GM18508 (cell line): Measurements from ENCODE around the gene RERE.

Experiments
- ATAC-seq: cut with Tn5 transposase; IDR thresholded peaks from one replicate; pipeline ENCODE4 v1.9.1; 2021; ENCODE audit warnings: moderate number of reproducible peaks; ENCODE audit not compliant: insufficient read depth, unreplicated experiment

The RERE gene

DNA sequence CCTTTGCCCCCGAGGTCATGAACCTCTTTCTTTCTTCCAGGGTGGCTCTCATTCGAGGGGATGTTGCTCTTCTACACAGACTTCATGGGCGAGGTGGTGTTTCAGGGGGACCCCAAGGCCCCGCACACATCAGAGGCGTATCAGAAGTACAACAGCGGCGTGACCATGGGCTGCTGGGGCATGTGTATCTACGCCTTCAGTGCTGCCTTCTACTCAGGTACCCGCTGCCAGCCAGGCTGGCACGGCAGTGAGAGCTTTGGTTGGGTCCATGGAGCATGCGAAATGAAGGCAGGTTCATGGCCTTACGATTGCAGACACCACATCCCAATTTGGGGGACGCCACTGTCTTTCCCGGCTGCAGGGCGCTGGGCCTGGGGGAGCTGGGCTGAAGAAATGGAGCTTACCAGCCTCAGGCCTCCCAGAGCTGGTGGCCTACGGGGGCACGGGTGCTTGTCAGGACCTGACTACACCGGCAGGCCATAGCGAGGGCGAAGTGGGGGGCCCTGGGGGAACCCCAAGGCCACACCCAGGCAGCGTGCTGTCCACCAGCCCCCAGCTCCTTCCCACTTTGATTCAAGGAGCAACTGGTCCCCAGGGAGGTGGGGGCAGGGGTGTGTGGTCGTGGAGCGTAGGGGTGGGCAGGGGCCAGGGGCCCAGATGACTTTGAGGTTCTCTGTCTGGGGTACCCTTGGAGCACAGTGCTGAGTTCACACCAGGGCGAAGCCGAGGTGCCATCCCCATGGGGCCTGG, 479.5 kb downstream of the RERE start:
- ATAC-seq, result no peak

DNA sequence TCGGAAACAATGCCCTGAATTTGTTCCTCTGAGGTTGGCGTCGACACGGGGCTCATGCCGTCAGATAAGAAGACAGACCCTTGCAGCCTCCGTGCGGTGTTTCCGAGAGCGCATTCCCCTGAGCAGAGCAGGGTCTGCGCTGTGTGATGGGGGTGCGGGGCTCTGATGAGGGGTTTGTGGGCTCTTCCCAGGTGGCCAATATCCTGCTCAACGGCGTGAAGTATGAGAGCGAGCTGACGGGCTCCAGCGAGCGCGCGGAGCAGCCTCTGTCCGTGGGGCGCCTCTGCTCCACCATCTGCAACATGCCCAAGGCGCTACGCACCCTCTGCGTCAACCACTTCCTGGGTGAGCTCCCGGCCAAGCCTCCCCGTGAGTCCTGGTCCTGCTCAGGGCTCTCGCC, 482.2 kb downstream of the RERE start:
- ATAC-seq, result no peak

DNA sequence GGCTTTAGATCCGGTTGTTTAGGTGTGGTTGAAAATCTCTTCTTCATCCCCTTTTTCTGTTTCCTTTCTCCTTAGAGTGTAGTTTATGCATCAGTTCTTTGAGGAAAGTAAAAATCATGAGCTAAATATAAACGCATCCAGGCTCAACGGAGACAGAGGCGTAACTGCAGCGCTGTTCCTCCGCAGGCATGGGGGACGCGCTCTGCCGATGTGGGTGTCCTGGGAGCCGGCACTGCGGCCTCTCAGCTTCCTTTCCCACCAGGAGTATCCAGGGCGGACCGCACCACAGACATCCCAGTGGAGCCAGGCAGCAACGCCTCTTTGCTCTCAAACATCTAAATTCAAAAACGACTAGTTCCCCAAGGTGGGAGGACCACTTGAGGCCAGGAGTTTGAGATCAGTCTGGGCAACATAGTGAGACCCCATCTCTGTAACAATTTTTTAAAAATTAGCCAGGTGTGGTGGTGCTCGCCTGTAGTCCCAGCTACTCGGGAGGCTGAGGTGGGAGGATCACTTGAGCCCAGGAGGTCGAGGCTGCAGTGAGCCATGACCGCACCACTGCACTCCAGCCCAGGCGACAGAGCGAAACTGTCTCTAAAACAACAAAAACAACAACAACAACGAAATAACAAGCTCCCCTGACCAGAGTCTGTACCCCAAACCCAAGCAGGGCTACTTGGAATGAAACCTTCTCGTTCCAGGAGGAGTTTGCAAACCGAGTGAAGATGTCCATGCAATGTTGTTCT, 483.2 kb downstream of the RERE start:
- no peak for ATAC-seq

DNA sequence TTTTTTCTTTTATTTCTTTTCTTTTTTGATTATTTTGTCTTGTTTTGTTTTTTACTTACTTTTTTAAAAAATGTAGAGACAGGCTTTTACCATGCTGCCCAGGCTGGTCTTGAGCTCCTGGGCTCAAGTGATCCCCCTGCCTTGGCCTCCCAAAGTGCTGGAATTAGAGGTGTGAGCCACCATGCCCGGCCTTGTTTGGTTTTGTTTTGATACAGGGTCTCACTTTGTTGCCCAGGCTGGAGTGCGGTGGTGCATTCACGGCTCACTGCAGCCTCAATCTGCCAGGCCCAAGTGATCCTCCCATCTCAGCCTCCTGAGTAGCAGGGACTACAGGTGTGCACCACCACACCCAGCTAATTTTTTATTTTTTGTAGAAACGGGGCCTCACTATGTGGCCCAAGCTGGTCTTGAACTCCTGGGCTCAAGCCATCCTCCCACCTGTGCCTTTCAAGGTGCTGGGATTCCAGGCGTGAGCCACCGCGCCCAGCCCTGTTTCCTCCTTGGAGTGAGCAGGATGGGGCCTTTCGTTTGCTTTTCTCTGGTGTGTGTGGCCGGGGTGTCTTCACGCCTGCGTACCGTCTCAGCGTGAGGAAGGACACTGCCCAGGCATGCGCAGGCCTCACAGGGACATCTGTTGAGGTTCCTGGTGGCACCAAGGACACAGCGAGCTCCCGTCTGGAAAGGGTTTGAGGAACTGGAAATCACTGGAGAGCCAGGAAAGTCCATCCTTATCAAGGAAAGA, 484.0 kb downstream of the RERE start:
- no peak for ATAC-seq

DNA sequence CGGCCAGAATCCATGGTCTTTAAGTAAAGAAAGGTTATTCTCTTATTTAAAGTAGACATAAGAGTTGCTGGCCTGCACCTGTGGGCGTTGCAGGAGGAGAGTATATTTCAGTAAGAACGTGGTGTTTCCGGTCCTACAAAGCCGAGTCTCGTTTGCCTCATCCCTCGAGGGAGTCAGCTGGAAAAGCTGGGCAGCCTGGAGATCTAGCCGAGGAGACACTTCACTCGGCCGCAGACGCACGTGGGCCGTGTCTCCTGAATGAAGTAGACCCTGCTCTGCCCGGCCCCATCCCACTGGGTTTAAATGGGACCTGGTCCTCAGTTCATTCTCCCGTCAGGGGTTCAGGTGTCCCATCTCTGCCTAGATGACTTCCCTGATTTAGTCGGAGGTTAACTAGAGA, 484.6 kb downstream of the RERE start:
- no peak for ATAC-seq

DNA sequence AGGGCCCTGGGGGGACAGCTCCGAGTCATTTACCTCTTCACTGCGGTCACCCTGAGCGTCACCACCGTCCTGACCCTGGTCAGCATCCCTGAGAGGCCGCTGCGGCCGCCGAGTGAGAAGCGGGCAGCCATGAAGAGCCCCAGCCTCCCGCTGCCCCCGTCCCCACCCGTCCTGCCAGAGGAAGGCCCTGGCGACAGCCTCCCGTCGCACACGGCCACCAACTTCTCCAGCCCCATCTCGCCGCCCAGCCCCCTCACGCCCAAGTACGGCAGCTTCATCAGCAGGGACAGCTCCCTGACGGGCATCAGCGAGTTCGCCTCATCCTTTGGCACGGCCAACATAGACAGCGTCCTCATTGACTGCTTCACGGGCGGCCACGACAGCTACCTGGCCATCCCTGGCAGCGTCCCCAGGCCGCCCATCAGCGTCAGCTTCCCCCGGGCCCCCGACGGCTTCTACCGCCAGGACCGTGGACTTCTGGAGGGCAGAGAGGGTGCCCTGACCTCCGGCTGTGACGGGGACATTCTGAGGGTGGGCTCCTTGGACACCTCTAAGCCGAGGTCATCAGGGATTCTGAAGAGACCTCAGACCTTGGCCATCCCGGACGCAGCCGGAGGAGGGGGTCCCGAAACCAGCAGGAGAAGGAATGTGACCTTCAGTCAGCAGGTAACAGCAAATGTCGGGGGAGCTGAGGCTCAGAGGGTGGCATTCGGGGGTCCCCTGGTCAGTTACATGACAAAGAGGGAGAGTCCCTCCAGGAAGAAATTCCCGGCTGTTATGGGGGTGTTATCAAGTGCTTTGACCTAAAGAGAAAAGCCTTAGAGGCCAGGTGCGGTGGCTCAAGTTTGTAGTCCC, 486.9 kb downstream of the RERE start:
- no peak for ATAC-seq

DNA sequence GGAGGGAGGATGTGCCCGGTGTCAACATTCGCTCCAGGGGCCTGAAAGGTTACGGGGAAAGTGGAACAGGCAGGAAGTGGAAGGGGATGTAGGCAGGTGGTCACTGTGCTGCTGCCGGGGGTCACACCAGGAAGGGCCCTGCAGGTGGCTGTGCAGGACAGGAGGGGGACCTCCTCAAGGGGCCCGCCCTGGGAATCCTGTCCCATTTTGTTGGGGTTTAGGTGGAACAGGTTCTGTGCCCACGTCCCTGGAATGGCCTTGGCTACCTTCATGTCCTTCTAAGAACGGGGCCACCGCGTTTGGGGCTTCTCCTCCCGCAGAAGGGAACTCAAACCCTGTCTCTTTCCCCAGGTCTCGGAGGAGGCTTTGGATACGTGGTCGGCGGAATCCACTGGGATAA, 487.6 kb downstream of the RERE start:
- no peak for ATAC-seq

DNA sequence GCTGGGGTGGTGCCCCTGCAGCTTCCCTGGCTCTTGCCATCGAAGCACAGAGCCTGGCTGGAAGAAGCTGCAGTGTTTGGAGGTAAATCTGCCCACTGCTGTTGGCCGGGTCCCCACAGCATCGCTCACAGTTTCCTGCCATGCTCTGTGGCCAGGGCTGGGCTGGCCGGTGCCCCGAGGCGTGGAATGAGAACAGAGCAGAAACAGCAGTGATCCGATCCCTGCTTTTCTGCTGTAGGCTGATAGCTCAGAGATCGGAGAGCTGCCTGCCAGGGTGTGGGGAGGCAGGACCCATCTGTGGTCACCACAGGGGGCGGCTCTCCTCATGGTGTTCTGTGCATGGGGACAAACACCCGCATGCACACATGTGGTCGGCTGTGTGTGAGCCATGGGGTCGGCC, 488.0 kb downstream of the RERE start:
- no peak for ATAC-seq

DNA sequence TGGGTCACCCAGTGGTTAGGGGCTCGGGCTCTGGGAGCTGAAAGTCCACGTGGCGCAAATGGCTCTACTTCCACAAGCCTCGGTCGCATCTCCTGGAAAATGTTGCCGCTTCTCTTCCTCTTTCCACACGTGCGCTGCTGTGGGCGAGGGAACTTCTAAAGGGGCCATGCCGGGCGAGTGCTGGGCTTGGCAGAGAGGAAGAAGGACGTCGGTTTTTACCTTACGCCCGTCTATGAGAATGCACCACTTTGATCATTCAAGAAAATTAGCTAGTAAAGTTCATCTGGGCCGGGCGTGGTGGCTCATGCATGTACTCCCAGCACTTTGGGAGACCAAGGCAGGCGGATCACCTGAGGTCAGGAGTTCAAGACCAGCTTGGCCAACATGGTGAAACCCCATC, 489.2 kb downstream of the RERE start:
- ATAC-seq, result no peak

DNA sequence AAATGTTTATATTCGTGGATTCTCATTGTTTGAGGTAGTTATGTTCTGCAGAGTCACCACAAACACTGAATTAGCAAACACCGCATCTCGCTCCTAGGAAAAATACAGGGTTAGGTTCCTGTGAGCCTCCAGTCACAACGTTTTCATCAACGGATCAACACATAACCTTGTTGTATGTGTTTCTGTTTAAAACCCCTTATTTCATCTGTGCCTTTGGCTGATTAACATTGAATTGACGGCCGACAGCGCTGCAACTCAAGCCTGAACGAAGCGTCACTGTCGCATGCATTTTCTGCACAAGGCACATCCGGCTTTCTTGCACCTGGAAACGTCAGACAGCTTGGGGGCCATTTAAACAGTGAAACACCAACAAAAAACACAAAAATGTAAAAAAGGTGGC, 491.2 kb downstream of the RERE start:
- ATAC-seq, result no peak

DNA sequence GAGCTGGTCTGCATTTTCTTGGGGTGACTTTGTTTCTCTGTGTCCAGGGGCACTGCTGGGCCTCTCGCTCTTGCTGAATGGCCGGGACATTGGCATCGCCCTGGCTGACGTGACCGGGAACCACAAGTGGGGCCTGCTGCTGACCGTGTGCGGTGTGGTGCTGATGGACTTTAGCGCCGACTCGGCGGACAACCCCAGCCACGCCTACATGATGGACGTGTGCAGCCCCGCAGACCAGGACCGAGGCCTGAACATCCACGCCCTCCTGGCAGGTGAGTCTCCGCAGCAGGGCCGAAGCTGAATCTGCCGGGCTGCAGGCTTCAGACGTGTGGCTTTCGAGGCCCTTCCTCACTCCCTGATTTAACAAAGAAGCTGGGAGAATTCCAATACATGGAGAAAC, 491.7 kb downstream of the RERE start:
- no peak for ATAC-seq

DNA sequence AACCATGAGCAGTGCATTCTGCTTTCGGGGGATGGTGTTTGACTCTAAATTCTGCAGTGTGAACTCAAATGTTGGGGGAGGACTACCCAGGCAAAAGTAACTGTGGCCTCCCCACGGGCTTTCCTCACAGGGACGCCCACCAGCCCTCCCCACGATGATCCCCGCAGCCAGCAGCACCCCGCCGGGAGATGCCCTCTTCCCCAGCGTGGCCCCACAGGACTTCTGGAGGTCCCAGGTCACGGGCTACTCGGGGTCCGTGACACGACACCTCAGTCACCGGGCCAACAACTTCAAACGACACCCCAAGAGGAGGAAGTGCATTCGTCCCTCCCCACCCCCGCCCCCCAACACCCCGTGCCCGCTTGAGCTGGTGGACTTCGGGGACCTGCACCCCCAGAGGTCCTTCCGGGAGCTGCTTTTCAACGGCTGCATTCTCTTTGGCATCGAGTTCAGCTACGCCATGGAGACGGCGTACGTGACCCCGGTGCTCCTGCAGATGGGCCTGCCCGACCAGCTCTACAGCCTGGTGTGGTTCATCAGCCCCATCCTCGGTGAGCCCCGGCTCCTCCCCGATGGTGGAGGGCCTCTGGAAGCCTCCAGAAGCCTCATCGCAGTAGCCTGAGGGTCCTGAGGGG, 493.1 kb downstream of the RERE start:
- ATAC-seq, result no peak

DNA sequence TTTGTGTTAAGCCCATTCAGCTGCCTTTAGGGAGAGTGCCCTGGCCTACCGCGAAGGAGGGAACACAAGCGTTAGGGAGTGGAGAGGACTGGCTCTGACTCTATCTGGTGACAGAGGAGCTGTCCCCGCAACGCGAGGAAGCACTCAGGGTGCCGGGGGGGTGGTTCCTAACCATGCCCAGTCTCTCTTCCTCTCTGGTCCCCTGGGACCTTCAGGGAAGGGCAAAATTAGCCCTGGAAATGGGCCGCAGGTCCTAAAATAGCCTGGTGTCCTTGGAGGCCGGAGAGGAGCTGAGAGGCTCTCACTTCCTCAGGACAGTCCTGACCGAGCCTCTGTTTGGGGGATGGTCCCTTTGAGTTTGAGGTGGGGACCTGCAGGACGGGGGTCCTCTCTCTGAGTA, 493.7 kb downstream of the RERE start:
- no peak for ATAC-seq

DNA sequence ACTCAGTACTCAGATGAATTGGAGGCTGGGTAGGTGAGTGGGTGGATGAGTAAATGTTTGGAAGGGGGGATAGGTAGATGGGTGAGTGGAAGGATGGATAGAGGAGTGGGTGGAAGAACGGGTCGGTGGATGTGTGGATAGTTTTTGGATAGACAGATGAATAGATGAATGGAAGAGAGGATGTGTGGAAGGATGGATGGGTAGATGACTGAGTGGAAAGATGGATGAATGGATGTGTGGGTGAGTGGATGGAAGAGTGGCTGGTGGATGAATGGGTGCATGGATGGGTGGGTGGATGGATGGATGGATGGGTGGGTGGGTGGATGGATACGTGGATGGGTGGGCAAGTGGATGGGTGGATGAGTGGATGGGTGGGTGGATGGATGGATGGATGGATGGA, 495.8 kb downstream of the RERE start:
- no peak for ATAC-seq

DNA sequence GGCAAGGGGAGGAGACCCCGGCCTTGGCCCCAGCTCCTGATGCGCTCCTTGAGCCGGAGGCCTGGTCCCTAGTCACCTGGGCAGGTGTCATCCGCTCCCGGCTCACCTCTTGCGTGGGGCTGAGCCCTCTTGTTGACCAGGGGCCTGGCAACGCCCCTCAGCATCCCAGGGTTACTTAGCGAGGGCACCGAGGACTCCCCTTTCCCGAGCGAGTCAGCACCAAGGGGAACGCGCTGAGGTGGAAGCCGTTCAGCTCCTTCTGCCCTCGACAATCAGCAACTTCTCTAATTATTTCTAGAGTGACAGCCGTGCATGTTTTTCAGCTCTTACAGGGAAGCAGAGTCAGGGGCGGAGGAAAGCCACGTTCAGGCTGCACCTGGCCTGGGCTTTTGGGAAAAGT, 499.0 kb downstream of the RERE start:
- no peak for ATAC-seq

DNA sequence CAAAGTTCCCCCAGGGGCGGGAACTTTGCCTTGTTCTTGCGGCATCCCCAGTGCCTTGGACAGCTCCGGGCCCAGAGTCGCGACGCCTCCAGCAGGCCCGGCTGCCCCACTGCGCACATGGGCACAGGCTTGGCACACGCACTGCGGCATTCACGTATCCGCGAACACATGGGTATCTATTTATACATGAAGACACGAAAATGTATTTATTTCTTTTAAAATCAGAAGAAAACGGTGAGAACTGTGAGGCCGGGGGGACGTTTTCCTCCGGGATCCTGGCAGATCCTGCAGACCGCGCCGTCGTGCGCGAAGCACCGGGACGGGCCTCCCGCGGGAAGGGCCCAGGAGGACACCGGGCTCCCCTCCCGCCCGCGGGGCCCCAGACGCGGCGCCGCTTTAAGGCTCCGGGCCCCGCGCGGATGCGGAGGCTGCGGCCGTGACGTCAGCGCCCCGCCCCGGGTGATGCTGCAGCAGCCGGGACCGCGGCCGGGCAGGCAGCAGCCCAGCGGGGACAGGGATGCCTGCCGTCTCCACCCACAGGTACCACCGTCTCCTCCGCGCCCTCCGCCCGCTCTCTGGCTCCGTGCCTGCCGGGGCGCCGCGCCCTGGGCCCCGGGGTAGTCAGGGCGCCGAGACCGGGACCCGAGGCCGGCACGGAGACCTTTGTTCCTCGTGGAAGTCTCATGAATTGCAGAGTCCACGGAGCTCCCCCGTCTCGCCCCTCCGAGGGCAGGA, 499.6 kb downstream of the RERE start, which contains the start of gene SLC45A1:
TSS of gene SLC45A1 (plus strand) at position 468 of the 735 bp plus-strand sequence. CDS start 6,216 bp downstream, outside the sequence.
- no peak for ATAC-seq

DNA sequence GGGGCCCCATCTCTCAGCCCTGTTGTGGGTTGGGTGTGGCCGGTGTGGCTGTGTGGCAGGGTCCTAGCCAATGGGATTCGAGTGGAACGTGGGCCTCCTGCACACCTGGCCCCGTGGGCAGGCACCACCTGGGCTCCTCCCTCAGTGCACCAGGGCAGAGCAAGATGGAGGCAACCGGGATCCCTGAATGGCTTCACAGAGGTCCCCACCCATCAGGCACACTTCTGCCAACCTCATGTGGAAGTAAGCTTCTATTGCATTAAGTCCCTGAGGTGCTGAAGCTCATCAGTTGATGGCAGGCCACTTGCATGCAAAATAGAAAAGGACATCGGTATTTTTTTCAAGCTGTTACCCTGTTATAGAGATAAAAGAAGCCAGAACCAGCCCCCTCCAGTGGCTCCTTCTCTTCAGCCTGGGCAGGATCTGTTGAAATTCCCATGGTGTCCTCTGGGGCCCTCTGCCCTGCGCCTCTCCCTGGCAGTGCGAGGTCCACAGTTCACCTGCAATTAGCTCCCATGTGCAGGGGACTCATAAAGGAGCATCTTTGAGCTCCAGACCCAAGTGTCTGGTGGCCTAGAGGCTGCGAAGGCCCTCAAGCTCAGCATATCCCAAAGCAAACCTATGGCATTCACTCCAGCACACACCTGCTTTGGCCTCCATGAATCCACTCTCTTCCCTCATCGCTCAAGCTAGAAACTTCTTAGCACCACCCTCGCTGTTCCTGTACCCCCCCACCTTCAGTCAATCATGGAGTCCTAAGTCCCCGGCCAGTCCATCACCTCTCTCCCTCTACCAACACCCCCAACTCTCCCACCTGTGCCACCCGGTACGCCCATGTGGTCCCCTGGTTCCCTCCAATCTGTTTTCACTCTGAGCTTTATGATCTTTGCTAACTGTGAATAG, 501.6 kb downstream of the RERE start:
- no peak for ATAC-seq
